ENCODE results near the gene MYLK4.

- TF ChIP-seq CTCF (IDR thresholded peaks at IDR 0.05 in 4 of 5, conservative IDR thresholded peaks at IDR 0.05 in 1 of 5) (no peak), POLR2A (IDR thresholded peaks at IDR 0.05) (no peak)
These were observed 127.4 kb downstream of the MYLK4 start for GRCh38 chr6:2623295-2623694.

Measured in gastrocnemius medialis (tissue), 4 donors.